HG02678 (cell line): ENCODE data around the gene ITPK1.

Experiments used
- ATAC-seq: cut with Tn5 transposase; IDR thresholded peaks from one replicate; pipeline ENCODE4 v1.9.1; 2021; ENCODE audit warnings: mild to moderate bottlenecking, moderate library complexity; ENCODE audit not compliant: unreplicated experiment

The ITPK1 gene

DNA sequence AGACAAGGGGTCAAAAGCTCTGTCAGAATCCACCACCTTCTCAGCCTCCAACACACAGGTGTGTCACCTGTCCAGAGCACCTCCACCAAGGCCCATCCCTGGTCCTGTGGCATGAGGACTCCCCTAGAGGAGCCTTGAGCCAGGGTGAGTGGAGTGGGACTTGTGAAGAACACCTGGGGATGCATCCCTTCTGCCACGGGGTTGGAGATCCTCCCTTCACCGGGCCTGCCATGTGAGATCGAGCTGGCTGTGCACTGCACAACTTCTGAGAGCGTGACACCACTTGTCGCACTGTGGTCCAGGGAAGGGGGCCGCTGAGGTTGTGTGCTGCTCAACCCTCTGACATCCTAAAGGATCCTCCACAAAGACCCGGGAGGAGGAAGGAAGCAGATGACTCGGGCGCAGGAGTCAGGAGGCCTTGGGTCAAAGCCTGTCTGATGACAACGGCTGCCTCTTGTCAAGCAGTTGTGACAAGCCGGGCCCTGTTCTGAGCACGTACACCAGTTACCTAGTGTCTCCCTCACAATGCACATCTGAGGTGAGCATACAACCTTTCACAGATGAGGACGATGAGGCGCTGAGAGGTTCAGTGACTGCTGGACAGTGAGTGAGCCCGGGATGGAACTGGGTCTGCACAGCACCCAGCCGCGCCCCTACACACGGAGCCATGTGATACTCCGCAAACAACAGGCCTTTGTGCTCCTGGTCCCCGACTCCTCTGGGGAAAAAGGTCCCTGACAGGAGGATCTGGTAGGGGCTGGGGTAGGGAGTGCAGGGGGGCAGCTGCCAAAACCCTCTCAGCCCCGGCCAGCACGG lies 157.1 kb downstream of the ITPK1 start:
- no peak for ATAC-seq

GRCh38 chr14:92956961-92957360 lies 158.8 kb downstream of the ITPK1 start:
- no peak for ATAC-seq

GRCh38 chr14:92955381-92955780 lies 160.3 kb downstream of the ITPK1 start:
- ATAC-seq = no peak

DNA sequence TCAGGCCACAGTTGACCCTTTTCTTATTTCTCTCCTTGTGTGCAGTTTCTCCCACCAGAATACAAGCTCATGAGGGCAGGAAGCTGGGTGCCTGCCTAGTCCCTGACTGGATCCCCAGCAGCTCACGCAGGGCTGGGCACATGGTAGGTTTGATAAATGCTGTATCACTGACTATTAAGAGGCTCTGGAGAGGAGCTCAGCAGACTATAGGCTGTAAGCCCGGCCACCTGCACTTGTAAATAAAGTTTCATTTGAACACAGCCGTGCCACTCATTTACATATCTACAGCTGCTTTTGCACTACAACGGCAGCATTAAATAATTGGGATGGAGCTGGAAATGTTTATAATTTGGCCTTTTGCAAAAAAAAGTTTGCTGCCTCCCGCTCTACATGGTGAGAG lies 160.8 kb downstream of the ITPK1 start:
- no peak for ATAC-seq

DNA sequence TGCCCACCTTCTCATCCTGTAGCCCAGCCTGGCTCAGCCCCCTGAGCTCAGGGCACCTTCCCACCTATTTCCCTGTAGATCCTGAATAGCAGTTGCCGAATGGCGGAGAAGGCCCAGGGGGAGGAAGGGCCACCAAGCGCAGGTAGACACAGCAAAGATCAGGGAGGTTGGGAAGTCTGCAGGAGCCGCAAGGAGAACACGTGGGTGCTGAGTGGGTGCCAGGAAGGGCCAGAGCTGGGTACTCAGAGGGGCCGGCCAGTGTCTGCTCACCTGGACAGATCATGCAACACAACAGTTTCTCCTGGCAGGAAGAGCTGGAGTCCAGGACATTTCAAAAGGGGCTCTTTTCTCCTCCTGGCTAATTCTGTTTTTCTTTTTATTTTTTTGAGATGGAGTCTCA lies 162.2 kb downstream of the ITPK1 start:
- no peak for ATAC-seq

DNA sequence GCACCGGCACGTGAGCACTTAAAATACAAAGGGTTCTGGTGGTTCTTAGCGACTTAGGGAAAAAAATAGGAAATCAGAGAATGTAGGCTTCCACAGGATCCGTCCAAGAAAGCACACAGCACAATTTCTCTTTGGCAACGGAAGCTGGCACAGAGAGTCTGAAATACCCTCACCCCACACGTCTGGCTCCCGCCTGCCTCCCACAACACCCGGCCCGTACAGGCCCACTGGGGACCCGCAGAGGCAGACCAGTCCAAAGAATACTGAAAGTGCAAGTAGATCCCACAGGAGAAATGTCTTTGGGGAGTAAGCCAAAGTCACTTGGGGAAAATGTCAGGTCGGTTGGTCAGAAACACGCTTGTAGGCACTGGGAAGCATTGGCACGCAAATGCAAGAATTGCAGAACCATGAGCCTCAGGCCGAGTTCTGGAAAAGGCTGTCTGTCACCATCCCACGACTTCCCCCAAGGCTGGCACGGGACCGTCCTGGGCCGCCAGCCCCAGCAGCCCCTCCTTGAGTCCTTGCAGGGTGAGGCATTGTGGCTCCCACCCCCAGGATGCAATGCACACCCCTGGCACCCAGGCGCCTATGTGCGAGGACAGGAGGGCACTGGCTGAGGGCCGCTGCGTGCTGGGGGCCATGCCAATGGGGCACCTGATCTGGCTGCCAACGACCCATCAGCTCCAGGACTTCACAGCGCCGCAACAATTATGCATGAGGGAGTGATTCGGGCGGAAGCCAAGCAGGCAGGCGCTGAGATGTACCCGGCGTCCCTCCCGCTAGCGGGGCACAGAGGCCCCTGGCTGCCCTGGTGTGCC lies 163.0 kb downstream of the ITPK1 start:
- no peak for ATAC-seq

DNA sequence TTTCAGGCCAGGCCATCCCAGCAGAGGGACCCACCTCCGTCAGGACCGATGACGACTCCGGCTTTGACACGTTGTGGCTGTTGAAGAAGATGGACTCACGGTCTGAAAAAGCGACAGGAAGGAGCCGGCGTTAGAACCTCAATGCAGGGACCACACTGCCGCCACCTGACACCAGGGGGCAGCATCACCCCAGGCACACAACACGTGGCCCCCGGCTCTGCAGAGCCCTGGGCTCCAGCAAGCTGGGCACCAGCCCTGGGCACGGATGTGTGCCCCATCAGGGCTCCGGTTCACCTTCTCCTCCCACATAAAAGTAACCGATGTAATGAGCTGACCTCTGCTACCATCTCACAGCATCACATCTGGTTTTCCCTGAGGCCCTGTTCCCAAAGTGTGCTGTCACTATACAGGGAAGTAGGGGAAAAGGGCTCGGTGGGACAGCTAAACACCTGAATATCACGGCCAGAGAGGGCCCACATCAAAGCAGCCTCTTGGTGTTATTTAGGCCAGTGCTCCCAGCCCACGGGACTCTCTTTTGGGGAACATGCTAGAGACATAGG lies 163.7 kb downstream of the ITPK1 start:
- ATAC-seq = peak; percentile 84

GRCh38 chr14:92951261-92951660 lies 164.5 kb downstream of the ITPK1 start:
- ATAC-seq = no peak

GRCh38 chr14:92950773-92951172 lies 165.0 kb downstream of the ITPK1 start:
- ATAC-seq = no peak

- ATAC-seq = no peak
Observed at GRCh38 chr14:92950193-92950540, 165.6 kb downstream of the ITPK1 start.

DNA sequence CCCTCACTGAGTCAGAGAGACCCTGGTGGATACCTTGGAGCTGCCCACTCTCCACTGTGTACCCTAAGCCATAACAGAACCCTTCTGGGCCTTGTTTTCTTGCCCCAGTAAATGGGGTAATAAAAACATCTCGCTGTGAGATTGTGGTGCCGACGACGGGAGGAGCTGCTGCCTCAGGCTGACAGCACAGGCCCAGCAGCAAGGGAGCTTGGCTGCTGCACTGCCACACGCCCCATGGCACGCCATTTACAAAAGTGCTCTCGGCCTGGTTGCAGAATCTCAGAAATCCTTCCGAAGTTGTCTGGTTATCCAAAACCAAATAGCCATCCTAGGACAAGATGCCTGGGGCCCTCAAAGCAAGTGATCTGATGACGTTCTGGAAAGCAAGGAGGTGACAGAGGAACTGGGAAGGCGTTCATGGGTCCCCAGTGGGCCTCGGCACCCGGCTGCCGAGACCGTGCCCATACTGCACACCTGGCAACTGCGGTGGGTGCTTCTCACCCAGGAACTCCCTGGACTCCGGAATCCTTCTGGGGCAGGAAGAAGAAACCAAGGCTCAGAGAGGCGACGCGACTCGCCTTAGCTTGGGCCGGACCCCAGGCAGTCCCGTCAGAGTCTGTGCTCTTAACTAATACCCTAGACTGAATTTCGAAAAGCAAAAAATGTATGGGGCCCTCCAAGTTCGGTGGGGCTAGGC lies 166.1 kb downstream of the ITPK1 start:
- ATAC-seq = no peak

- no peak for ATAC-seq
Observed at GRCh38 chr14:92948647-92949046, 167.1 kb downstream of the ITPK1 start.

DNA sequence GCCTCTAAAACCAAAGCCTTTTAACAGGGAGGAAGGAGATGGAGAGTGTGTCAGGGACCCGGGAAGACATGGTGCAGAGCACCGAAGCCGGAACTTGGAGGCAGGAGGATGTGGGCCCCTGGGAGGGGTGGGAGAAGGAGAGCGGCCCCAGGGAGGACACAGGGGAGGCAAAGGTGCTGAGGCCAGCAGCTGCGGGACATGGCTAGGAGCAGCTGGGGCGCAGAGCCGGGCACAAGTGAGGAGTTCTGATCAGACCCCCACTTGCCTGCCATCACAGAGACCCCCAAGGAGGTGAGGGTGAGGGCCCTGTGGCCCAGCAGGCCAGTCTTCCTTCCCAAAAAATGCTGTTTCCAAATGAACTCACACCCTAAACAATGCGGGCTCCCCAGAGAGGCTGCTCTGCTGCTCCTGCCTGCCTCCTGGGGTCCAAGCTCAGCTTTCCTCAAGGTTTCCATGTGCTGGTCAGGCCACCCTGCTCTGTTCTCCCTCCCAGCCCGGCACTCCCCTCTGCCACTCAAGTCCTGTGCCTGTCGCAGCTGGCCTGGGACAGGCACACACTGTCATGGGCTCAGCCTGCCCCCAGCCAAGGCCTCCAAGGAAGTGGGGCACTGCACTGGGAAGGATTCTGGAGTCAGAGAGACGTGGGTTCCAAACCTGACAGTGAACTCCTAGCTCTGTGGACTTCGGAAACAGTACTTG lies 168.7 kb downstream of the ITPK1 start:
- no peak for ATAC-seq

DNA sequence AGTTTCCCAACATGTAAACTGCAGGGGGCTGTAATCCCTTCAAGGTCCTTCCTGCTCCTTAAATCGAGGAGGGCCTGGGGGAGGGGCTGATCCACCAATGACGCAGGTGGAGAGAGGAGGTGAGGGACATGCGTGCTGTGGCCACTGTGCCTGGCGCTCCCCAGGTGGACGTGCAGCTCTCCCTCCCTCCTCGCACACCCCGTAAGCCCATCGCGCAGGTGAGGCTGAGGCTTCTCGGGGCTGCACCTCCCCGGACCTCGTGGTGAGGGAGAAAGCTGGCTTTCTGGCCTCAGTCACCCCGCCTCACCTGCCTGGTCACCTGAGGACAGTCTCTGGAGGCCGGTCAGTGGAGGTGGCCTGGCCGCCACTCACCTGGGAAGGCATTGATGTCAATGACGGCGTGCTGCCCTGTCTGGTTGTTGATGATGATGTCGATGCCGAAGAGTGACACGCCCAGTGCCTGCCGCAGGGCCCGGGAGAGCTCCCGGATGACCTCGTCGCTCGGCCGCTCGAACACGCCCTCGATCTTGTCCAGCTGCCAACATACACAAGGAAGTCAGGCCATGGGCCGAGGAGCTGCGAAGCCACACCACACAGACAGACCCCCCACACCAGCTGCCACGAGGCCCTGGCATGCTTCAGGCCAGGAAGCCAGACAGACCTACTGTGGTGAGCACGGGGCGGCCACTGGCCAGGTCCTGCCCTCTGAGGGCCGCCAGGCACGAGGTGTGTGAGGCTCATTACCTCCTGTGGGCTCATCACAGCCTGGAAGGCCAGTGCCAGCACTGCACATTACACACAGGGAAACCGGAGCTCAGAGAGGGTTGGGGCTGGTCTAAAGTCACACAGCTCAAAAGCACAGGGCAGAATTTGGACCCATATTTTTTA lies 169.5 kb downstream of the ITPK1 start:
- ATAC-seq = no peak

DNA sequence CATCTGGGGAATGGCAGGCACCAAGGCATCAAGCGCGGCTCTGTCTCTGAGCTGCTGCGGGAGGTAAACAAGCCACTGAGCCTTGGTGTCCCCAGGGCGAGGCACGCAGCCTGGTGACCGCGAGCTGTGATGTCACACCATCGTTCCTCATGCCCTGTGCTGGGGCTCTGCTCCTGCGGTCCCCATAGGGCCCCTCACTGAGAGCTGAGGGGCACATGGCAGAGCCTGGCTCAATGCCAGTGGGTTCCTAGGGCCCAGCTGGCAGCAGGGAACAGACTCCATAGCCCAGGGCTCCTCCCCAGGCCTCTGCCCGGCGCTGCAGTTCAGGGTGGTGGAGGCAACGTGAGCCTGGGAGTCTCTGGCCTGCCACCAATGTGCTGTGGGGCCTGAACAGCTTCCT lies 170.2 kb downstream of the ITPK1 start:
- no peak for ATAC-seq

DNA sequence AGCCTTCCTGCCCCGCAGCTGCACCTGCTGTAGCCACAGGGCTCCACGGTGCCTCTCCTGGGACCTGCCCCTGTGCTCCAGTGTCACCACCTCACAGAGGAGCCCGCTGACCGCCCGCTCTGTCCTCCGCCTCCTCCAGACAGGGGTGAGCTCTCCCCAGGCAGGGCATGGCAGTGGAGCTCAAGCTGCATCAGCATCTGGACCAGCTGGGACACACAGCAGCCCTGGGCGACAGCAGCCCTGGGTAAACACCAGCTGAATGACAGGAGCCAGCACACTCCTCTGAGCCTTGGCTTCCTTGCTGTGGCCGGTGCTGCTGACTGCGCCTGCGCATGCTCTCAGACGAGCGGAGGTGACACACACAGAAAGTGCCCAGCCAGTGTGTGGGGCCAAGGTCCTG lies 170.7 kb downstream of the ITPK1 start:
- ATAC-seq = no peak

- ATAC-seq = no peak
Observed at GRCh38 chr14:92943855-92944570, 171.7 kb downstream of the ITPK1 start.

DNA sequence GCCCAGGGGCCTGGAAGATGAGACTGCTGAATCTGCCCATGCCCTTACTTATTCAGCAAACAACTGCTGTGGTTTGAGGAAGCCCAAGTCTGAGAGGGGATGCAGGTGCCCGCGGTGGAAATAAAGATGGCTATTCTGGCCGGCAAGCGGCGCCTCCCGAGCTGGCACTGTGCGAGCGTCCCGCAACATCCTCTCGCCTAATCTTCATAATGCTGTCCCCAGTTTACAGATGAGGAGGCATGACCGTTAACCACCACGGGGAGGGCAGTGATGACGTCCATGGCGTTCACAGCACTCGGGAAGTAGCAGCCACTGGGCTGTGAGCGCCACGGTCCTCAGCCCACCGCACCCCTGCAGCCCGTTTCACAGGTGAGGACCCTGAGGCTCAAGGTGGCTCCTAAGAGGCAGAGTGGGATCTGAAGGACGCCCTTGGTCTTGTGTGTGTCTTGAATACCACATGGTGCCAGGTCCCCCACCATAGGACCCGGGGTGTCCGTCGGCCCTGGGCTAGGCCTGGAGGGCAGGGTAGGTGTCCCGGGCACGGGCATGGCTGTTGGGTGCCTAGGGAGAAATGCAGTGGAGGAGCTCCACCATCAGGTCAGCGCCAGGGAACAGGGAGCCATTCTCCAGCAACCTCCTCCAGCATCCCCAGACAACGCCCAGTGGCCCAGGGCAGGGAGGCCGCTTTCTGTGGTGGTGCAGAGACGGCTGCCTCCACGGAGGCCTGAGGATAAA lies 172.6 kb downstream of the ITPK1 start:
- no peak for ATAC-seq
